C4-2B (cell line): ENCODE results near the gene MCCC2.
"Not testable (repeated sequence)": the region's sequence is repeated elsewhere in the genome, so short reads cannot be mapped to it uniquely, and the experiment has no call there.

Experiments used
- CTCF ChIP-seq: fragments of 450-650 bp; conservative IDR thresholded peaks from 2 replicates; pipeline ENCODE4 v1.5.1; 2017; ENCODE audit warnings: mild to moderate bottlenecking
- ZFX ChIP-seq: fragments of 450-650 bp; IDR thresholded peaks from 2 replicates; pipeline ENCODE4 v1.6.1; 2017

- TF ChIP-seq CTCF, ZFX: not testable (repeated sequence)
These were observed 15.3 kb upstream of the MCCC2 start for GRCh38 chr5:71571811-71572210.
